Activated CD4-positive, CD25-positive, alpha-beta regulatory T cell (primary cell): ENCODE results near the gene CCDC200.
A peak's percentile ranks its signal among the peaks of the same experiment; 100 is the strongest.
"Not testable (repeated sequence)": the region's sequence is repeated elsewhere in the genome, so short reads cannot be mapped to it uniquely, and the experiment has no call there.

ENCODE experiments used
- DNase-seq, 4 experiments: peaks; one replicate each; lab custom pipeline; 2025; lab: John Stamatoyannopoulos, UW

Gene CCDC200

DNA sequence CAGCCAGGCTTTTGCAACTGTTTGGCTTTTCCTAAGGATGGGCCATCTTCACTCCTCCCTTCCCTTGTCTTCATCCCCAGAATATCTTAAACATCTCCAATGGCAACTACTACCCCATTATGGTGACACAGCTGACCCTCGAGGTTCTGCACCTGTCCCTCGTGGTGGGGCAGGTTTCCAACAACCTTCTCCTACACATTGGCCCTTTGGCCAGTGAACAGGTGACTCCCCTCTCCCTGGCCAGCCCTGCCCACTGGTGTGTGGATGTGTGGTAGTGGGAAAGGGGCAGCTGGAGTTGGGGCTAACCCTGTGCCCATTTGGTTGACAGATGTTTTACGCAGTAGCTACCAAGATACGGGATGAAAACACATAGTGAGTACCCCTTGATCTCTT, 12.1 kb downstream of the CCDC200 start:
- no peak for DNase-seq

- no peak for DNase-seq
Measured at GRCh38 chr17:43215341-43215740, 13.1 kb downstream of the CCDC200 start.

- no peak for DNase-seq
Measured at GRCh38 chr17:43213545-43213944, 14.9 kb downstream of the CCDC200 start.

DNA sequence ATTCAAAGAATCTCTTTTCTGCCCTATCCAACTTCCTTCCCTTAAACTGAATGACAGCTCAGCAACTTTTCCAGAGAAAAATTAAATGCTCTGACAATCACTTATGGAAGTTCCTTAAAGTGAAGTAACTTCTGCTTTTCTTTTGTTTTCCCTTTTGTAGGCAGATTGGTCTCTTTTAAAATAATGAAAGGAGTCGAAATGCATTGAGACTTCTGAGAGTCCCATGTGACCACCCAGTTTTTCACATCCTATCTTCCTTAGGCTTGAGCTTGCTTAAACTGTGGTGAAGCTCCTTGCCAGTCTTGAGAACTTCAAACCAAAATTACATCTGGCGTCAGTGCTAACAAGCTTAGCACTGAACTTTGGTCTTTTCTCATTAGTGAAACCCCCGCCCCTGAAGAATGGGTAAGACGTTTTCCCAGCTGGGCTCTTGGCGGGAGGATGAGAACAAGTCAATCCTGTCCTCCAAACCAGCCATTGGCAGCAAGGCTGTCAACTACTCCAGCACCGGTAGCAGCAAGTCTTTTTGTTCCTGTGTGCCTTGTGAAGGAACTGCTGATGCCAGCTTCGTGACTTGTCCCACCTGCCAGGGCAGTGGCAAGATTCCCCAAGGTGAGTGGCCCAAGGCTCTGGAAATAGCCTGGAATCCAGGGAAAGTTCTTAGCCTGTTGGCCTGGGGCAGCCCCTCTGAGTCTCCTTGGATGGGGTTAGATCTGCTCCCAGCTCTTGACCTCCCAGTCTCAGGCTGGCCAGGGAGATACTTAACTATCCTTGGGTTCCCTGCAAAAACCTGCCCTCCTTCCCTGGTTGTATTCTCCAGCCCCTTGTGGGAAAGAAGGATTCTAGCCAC, 15.6 kb downstream of the CCDC200 start:
- no peak for DNase-seq

DNA sequence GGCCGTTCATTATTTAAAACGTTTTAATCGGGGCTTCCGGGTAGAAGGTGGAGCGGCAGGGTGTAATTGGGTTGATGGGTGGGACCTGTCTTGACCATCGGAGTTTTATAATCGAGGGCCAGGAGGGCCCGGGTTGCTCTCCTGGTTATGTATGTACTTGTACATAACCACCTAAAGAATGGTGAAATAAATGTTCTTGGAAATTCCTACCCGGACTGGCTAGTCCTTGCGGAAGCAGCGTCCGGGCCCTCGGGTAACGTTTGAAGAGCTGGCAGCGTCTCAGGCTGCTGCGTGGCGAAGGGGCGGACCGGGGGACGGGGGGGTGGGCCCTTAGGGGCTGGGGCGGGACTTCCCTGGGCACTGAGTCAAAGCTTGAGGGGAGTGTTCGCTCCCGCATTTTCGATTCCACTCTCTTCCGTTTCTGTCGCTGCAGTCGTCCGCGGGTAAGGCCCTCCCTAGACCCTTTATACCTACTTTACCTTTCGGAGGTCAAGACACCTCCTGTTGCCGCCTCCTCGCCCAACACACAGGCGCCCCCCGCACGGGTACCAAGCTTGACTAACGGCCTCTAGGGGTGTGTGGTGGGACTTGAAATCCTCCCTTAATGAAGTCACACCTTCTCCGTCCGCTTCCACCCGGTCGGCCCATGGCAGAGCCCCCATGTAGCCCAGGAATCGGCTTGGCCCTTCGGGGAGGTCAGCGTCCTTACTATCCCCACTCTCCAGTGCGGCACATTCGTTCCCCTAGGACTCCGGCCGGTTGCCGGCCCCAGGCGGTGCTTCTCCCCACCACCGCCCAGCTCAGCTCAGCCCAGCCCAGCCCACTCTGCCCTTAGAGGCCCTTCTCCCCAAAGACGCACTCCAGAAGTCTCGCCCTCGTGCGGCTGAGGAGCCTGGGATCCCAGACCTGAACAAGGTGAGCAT, 16.7 kb downstream of the CCDC200 start, which contains the start of gene TMEM106A:
Gene TMEM106A, plus strand, starts transcription at position 396 of the 923 bp plus-strand sequence. CDS start 1,167 bp downstream, outside the sequence.
- DNase-seq: peak; percentile 55 to 69 (median 64)

- no peak for DNase-seq
Measured at GRCh38 chr17:43211123-43211479, 17.3 kb downstream of the CCDC200 start.

DNA sequence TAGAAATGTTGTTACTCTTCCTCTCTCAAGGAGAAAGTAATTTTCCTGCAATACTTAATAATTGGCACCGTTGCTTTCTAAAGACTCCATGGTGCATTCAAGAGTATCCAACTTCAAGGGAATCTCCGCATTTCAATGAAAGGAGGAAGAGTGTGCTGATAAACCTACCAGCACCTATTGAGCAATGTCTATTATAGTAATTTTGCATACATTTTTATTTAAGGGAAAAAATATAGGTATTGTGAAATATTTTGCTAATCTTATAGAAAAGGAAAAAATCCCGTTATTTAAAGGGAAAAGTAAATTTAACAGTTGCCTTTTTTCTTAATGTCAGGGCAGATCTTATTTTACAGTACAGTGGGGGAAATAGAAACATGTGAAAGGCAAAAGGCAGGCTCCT, 17.8 kb downstream of the CCDC200 start:
- DNase-seq: no peak

DNA sequence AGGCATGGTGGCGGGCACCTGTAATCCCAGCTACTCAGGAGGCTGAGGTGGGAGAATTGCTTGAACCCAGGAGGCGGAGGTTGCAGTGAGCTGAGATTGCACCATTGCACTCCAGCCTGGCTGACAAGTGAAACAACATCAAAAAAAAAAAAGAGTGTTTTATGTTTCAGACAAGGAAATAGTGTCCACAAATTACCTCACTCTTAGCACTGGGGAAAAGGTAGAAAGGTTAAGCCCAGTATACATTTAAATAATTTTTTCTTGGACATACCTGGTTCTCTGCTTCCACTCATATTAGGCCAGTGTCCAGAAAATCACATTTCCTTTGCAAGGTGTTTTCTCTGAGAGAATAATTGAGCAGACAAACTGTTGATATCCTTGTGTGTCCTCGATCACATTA, 25.4 kb downstream of the CCDC200 start:
- DNase-seq: not testable (repeated sequence)

- no peak for DNase-seq
Measured at GRCh38 chr17:43200127-43200526, 28.3 kb downstream of the CCDC200 start.

GRCh38 chr17:43199633-43200032, 28.8 kb downstream of the CCDC200 start:
- no peak for DNase-seq

DNA sequence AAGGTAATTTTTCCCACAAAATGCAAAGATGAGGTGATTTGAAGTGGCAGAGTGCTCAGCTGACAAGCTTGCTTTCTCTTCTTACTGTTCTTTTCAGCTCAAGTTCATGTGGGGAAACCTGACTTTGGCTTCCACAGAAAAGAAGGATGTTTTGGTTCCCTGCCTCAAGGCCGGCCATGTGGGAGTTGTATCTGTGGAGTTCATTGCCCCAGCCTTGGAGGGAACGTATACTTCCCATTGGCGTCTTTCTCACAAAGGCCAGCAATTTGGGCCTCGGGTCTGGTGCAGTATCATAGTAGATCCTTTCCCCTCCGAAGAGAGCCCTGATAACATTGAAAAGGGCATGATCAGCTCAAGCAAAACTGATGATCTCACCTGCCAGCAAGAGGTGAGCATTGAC, 35.2 kb downstream of the CCDC200 start:
- no peak for DNase-seq

DNA sequence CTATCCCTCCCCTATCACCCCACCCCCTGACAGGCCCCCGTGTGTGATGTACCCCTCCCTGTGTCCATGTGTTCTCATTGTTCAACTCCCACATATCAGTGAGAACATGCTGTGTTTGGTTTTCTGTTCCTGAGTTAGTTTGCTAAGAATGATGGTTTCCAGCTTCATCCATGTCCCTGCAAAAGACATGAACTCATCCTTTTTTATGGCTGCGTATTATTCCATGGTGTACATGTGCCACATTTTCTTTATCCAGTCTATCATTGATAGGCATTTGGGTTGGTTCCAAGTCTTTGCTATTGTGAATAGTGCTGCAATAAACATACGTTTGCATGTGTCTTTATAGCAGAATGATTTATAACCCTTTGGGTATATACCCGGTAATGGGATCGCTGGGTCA, 41.8 kb downstream of the CCDC200 start:
- DNase-seq: not testable (repeated sequence)

- no peak for DNase-seq
Measured at GRCh38 chr17:43183921-43184320, 44.5 kb downstream of the CCDC200 start.

GRCh38 chr17:43176119-43176570, 52.3 kb downstream of the CCDC200 start:
- no peak for DNase-seq

DNA sequence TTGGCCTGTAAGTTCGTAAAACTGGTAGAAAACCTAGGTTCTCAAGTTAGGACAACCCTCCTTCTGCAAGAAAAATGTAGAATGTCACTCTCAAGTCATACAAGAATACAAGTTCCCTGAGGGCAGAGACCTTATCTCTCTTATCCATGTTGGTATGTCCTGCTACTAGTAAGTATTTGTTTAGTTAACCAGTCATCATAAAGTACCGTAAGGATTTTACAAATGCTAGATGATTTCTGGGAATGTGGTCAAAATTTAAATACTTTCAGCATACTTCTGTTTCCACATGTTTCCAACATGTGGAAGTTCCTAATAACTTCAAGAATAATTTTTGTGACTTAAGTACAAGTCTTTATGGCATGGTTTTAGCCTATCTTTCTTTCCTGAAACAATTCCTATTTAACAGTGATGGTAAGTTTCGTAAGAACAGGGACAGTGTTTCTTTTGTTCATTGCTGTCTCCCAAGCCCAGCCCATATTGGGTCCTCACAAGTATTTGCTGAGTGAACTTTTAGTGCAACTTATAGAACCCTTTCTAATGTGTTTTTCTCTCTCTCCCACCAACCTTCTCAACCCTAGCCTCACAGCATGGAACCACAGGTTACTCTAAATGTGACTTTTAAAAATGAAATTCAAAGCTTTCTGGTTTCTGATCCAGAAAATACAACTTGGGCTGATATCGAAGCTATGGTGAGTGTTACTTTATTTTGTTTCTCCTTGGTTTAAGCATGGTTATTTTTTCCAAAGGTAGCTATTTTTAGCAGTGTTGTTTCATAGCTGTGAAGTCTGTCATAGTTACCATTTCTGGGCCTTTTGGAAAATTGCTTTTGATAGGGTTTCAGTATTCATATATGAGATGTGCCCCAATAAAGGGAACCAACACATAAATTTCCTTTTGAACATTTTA, 53.0 kb downstream of the CCDC200 start:
- no peak for DNase-seq

- no peak for DNase-seq
Measured at GRCh38 chr17:43171586-43172487, 56.6 kb downstream of the CCDC200 start.
